Cardiac muscle cell (in vitro differentiated cells and primary cell): ENCODE results near the gene LRRC4C. TPM values are rescaled to one million over a fixed set of nuclear protein-coding genes. Genes with fewer than 3 reads are reported as not detected.

Experiments
- DNase-seq, 2 donors: peaks; one replicate each; pipeline versions ENCODE4 v3.0.0 to v3.0.0-alpha.2; 2010 to 2017; ENCODE audit warnings: low read depth in 1 of 2, low spot score in 1 of 2
- H3K27ac ChIP-seq: fragments of 200-600 bp; sonication (generic); 2 replicates; pipeline ENCODE4 v1.5.1; 2016
- H3K27me3 ChIP-seq: fragments of 200-600 bp; sonication (generic); 2 replicates; pipeline ENCODE4 v1.6.0; 2016; ENCODE audit warnings: control low read depth
- H3K36me3 ChIP-seq: fragments of 200-600 bp; sonication (generic); 2 replicates; pipeline ENCODE4 v1.5.1; 2016; ENCODE audit warnings: control low read depth
- H3K4me1 ChIP-seq: fragments of 200-600 bp; sonication (generic); 2 replicates; pipeline ENCODE4 v1.8.1; 2017; ENCODE audit warnings: low read depth, mild to moderate bottlenecking, mixed run types
- H3K4me3 ChIP-seq: fragments of 200-600 bp; sonication (generic); 2 replicates; pipeline ENCODE4 v1.5.1; 2016; ENCODE audit warnings: mild to moderate bottlenecking
- H3K9me3 ChIP-seq: fragments of 200-600 bp; sonication (generic); 2 replicates; pipeline ENCODE4 v1.5.1; 2017; ENCODE audit warnings: low read depth, mild to moderate bottlenecking, control low read depth
- polyA plus RNA-seq: library from polyadenylated mRNA; unstranded; fragments of >200 nt; fragmentation: Nextera tagmentation; extraction: Ambion mirVana; gene quantifications from 2 replicates; pipeline ENCODE4 v1.2.1, GENCODE V29; 2016
- total RNA-seq: library from RNA; depleted of rRNA; stranded (reverse); fragments of >200 nt; gene quantifications from 2 replicates; pipeline ENCODE4 v1.2.3, GENCODE V29; 2016
- TF ChIP-seq, protein P1 (sequence below): IDR thresholded peaks from 2 replicates; pipeline ENCODE4 v1.5.1; 2012; ENCODE audit warnings: low read depth, mild to moderate bottlenecking, low read length

LRRC4C gene
- total and polyA plus RNA-seq, 2 experiments from 2014 or later = 0.66 to 0.77 TPM

DNA sequence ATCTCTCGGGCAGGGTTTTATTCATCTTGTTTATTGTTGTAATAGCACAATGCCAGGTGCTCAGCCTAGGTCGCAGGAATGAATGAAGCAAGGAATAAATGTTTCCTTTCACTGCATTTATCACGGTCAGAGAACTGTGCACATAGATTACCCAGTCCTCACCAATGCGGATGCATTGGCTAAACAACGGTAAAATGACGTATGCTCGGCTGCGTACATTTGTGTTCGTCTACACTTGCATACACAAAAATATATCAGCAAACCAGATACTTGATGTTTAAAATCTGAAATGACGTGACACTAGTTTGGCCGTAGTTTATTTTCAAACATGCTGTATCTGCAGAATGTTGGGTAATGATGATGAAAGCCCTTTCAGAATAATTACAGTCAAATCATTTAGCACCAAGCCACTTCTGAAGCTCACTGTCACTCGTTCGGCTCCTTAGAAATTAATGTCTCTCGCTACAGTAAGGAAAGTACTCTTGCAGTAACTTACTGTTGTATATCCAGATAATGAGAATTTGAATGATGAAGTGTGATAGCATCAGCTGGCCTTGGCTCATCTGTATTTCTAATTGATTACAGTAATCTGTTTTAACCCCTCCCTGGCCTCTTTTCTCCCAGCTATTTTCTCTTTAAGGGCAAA lies 268.9 kb downstream of the LRRC4C start:
- Histone ChIP-seq H3K36me3 (no peaks in the 10 kb centered on the region), H3K4me3 (no peak overlapping the region), H3K27me3 (no peaks in the 10 kb centered on the region), H3K4me1 (no peaks in the 10 kb centered on the region), H3K9me3 (no peaks in the 10 kb centered on the region), H3K27ac (no peak overlapping the region)
- TF ChIP-seq, protein P1, sequence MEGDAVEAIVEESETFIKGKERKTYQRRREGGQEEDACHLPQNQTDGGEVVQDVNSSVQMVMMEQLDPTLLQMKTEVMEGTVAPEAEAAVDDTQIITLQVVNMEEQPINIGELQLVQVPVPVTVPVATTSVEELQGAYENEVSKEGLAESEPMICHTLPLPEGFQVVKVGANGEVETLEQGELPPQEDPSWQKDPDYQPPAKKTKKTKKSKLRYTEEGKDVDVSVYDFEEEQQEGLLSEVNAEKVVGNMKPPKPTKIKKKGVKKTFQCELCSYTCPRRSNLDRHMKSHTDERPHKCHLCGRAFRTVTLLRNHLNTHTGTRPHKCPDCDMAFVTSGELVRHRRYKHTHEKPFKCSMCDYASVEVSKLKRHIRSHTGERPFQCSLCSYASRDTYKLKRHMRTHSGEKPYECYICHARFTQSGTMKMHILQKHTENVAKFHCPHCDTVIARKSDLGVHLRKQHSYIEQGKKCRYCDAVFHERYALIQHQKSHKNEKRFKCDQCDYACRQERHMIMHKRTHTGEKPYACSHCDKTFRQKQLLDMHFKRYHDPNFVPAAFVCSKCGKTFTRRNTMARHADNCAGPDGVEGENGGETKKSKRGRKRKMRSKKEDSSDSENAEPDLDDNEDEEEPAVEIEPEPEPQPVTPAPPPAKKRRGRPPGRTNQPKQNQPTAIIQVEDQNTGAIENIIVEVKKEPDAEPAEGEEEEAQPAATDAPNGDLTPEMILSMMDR = no peak
- DNase-seq = no peak

DNA sequence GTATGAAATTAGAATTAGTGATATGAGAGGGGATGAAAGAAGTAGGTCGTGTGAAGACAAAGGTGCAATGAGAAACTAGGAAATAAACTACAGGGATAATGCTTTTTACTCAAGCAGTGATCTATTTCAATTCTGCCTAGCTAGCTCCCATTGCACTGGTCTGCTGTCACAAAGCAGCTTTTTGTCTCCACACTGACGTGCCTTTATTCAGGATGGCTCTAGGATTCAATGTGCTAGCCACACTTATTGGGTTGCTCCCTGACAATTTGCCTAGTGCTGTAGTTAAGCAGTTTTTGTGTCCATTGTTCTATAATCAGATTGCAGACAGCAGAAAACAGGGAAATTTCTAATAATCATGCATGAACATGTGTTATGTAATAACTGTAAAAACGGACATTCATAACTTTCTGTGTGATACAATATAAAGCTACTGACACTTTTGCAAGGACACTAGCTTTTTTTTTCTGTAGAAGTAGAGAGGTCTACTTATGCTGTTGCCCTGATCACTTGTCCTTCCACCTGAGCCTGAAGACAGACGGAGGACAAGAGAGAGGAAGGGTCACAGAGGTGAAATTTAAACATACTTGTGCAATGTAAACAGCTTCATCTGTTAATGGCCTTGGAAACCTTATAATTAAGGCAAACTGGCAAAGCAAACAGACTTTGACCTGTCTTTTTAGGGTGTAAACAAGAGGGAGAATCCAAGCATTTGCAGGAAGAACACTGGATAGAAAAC lies 269.6 kb downstream of the LRRC4C start:
- TF ChIP-seq, protein P1 = no peak
- H3K4me3 ChIP-seq = no peak overlapping the region
- H3K9me3 ChIP-seq = no peaks in the 10 kb centered on the region
- DNase-seq = no peak
- H3K4me1 ChIP-seq = no peaks in the 10 kb centered on the region
- H3K27ac ChIP-seq = no peak overlapping the region
- H3K27me3 ChIP-seq = no peaks in the 10 kb centered on the region
- no peaks in the 10 kb centered on the region for H3K36me3 ChIP-seq

DNA sequence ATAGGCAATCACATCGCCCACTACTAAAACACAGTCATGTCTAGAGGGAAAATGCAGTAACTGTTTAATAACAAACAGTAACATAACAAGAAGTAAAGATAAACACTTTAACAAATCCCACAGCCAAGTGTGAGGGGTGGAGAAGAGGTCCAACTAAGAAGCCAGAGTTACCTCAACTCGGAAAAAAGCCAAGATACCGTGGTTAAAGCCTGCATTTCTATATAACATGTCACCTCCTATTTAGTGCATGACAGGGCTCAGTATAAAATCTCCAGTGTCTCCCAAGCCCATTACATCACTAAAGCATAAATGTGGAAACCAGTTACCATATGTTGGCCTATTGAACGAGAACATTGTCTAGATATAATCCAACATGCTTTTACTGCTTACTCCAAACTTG lies 281.7 kb downstream of the LRRC4C start:
- Histone ChIP-seq H3K27me3 (no peaks in the 10 kb centered on the region), H3K4me3 (no peak overlapping the region), H3K4me1 (no peaks in the 10 kb centered on the region), H3K9me3 (no peaks in the 10 kb centered on the region), H3K27ac (no peak overlapping the region), H3K36me3 (no peaks in the 10 kb centered on the region)
- no peak for DNase-seq
- TF ChIP-seq, protein P1 = no peak

DNA sequence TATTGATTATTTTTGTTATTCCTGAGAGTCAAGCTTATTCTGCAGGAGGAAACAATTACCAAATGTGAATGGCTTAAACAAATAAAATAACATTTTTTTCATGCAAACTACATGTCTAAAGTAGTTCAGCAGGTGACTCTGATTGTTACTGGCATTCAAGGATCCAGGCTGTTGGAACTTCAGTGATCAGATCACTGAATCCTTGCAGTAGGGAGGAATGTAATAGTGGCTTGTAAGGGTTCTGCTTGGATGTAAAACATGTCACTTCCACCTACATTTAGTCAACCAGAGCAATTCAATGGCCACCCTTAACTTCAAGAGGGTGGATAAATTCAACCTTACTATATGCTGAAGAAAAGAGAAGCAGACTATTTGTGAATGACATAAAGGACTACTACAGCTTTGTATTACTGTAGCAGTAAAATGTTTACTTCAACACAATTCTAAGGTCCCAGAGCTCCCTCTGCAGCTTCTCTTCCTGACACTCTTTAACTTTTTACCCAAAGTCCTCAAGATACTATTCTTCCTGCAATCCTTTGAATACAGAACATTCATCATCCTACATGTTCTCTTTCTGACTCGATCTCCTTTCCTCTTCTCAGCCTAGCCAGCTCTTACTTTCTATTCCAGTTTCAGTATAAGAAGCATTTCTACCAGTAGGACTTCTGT lies 284.0 kb downstream of the LRRC4C start:
- Histone ChIP-seq H3K36me3 (no peaks in the 10 kb centered on the region), H3K4me1 (no peaks in the 10 kb centered on the region), H3K27ac (no peak overlapping the region), H3K27me3 (no peaks in the 10 kb centered on the region), H3K4me3 (no peak overlapping the region), H3K9me3 (no peaks in the 10 kb centered on the region)
- no peak for DNase-seq
- TF ChIP-seq, protein P1 = no peak

DNA sequence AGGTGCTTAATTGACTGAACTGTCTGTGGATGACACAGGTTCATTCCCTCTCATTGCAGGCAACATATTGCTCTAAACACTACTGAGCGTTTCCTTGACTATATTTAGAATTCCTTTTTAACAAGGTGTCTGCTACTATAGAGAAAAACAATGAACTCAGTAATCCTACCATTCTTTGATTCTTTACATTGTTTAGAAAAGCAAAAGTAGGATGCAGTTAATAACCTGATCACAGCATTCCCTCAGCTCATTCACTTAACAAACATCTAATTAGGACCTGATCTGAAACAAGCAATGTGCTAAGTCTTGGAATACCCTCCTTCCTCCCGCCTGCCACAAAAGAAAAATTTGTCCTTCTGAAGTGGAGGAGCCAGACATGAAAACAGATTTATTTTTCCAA lies 313.1 kb downstream of the LRRC4C start:
- H3K4me1 ChIP-seq = no peaks in the 10 kb centered on the region
- no peak overlapping the region for H3K27ac ChIP-seq
- TF ChIP-seq, protein P1 = no peak
- no peaks in the 10 kb centered on the region for H3K9me3 ChIP-seq
- no peaks in the 10 kb centered on the region for H3K36me3 ChIP-seq
- H3K4me3 ChIP-seq = no peak overlapping the region
- DNase-seq = no peak
- no peaks in the 10 kb centered on the region for H3K27me3 ChIP-seq
